HS-5 (cell line): Measurements from ENCODE around the gene LTB4R2.
A peak's percentile ranks its signal among the peaks of the same experiment; 100 is the strongest.

ENCODE experiments used
- DNase-seq: peaks from one replicate; pipeline ENCODE4 v3.0.0-alpha.2; 2012; ENCODE audit warnings: low read depth

LTB4R2 gene, protein sequence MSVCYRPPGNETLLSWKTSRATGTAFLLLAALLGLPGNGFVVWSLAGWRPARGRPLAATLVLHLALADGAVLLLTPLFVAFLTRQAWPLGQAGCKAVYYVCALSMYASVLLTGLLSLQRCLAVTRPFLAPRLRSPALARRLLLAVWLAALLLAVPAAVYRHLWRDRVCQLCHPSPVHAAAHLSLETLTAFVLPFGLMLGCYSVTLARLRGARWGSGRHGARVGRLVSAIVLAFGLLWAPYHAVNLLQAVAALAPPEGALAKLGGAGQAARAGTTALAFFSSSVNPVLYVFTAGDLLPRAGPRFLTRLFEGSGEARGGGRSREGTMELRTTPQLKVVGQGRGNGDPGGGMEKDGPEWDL

DNA sequence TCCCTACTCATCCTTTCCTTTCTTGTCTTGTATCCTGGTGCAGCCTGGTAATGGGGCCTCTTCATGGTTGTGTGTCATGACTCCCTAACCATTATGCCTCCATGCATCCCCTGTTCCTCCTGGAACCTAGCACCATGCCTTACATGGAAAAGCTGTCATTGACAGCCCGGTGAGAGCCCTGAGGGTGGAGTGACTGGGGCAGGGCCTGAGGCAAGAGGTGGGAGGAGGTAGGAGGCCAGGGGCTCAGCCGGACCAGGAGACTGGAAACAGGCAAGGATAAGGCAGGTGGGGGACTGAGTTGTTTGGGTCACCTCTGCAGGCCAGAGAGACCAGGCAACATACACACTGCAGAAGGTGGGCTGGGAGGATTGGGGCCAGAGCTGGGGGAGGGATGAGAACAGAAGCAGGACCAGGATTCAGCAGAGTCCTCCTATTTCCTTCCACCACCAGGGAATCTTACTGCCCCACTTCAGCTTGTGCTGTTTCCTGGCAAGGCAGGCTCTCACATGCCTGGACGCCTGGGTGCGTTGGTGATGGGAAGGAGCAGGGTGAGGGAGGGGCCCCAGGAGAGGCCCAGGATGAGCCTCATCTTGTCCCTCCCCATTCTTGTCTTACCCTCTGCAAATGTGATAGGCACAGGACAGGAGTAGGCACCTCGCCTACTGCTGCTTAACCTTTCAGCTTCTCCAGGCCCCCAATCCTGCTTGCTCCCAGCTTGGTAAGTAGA is at the start of gene LTB4R2:
TSS of gene LTB4R2 (plus strand) at position 603 of the 727 bp plus-strand sequence. CDS start 525 bp downstream, outside the sequence.
- no peak for DNase-seq

DNA sequence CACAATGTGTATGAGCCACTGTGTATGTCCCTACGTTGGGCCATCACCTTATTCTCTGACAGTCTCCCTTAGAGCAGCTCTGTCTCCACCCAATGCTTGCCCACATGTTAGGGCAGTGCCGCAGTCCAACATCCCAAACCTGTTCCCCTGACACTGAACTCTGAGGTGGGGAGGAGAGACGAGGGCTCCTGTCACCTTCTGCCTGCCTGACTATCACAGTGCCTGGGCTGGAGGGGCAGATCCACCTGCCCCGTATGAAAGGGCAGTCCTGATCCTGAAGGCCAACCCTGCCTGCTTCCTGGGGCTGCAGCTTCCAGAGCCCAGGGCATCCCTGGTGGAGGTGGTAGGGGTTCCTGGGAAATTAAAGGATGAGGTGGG is 49.2 kb upstream of the LTB4R2 start:
- no peak for DNase-seq

DNA sequence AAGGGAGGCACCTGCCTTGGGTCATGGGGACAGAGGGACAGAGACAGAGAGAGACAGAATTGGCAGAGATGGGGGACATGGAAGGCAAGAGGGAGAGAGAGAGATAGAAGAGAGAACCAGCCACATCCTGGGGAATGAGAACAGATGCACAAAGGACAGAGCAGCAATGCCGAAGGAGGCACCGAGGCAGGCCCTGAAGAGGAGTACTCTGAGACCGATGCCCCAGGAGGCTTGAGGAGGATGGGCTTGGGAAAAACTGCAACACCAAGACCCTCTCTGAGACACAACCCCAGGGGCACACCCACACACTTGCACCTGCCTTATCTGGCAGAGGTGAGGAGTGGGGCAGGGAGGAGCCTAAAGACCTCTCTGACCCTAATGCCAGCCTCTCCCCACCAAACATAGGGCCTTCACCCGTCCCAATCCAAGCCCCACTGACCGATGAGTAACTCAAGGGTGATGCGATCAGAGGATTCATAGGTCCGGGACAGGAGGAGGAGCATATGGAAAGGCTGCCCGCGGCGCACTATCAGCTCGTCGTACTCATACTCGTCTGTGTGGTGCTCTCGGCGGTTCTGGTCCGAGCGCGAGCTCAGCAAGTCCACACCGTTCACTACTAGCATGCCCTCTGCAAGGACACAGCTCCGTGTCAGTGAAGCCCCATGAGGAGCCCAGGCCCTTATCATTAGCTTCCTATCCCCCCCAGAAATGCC is 48.5 kb upstream of the LTB4R2 start:
- DNase-seq: no peak

DNA sequence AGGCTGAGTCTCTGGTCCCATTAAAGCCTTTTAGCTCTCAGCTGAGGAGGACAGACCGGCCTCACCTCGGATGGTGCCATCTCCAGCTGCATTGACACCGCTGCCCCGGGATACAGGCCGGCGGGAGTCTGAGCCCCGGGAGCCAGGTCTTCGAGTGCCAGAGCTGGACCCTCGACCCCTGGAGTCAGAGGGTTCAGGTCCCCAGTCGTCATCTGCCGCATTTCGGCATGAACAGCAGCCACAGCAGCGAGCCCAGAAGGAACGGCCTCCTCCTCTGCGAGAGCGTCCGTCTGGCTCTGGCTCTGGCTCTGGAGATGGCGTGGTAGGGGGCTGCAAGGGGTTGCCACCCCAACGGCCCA is 48.0 kb upstream of the LTB4R2 start:
- no peak for DNase-seq

DNA sequence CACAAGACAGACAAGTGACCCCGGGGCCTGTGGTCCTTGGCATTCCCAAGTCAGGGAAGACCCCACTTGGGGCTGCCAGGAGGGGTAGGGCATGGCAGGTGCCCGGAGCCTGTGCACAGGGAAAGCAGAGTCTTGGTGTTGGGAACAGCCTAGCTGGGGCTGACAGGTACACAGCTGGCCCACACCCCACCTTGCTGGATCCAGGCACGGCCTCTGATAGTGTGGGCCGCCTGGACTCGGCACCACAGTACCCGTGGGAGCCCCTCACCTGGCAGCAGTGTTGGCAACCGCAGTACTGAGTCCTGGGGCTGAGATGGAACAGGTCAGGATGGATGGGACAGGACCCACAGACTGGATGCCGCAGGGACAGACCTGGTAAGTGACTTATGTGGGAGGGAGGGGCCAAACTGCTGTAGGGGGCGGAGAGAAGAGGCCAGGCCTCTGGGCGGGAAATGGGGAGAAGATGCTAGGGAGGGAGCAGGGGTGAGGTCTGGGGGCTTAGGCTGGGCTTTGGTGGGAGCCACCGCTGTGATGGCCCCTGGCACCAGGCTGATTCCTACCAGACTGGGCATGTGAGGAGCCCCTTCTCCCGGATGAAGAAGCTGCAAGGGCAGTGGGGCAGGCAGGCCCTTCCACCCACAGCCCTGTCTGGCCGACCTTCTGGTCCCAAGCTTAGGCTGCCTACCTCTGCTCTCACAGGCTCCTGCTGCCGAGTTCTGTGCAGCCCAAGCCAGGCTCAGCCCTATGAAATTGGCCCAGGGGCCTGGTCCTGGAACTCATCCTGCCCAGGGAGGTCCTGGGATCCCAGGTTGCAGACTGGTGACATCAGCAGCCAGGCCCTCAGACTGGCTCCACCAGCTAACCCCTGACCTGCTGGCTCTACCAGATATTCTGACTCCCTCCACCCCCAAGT is 46.9 kb upstream of the LTB4R2 start, which contains the start of gene TGM1:
TSS of gene TGM1 (minus strand) at position 357 of the 913 bp plus-strand sequence. CDS start 825 bp downstream, outside the sequence.
- DNase-seq: no peak

DNA sequence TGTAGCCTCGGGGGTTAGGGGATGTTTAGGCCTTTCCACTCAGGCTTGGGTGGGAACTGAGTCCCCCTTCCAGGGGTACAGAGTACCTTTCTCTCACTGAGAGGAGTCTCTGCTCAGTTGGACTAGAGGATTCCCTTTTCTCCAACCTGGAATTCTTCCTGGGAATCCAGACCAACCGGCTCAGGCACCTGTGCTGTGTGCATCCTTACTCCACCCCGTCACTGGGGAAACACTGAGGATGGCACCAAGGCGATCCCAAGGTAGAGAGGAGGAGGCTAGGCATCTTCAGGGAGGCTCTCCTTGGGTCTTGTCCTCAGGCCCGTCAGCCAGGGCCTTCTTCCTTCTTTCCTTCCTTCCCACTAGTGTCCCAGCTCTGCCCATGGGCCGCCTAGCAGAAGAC is 46.1 kb upstream of the LTB4R2 start:
- DNase-seq: no peak

DNA sequence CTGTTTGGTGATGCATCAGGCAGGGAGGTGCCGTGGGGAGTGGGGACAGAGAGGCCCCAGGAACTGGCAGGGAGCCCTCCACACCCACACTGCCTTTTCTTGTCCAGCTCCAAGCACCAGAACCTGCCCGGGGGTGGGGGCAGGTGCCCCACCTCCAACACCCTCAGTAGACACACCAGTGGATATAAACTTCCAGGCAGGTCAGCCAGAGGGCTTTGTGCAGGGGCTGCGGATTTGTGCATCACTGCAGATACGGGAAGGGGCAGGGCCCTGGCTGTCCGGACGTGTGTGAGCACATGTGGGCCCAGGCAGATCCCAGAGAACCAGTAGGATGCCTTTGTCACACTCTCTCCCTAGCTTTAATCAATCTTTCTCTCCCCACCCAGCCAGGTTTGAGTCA is 45.6 kb upstream of the LTB4R2 start:
- DNase-seq: no peak

DNA sequence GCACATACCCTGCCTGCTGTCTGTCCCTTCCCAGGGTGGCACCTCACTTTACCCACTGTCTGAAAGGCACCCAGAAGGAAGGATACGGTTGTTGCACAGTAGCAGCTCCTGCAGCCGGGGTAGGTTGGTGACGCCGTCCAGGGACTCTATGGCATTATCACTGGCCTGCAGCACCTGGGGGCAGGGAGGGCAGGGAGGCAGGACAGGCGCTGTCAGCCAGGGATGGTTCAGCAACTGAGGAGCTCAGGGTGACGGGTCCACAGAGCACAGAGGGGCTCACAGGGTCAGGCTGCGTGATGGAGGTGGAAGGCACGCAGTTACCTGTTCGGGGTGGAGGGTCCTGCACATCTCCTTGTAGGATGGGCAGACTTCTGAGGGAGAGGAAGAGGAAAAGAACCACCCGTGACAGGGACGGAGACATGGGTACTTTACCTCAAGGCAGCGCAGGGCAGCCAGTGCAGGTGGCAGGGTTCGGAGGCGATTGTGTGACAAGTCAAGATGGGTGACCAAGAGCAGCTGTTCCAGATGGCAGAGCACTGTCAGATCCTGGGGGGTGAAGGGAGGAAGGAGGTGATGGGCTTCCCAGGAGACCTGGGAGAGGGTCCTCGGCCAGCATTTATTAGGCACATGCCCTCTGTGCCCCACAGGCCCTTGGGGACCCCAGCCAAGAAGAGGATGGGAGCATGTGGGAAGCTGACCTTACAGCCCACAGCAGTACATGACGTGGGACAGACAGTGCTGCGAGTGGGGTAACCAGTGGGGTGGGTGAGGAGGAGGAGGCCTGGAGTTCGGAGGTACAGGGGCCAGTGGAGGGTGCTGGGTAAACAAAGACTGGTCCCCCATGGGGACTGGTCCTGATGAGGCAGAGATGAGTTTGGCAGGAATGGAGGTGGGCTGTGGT is 43.3 kb upstream of the LTB4R2 start:
- DNase-seq: no peak

DNA sequence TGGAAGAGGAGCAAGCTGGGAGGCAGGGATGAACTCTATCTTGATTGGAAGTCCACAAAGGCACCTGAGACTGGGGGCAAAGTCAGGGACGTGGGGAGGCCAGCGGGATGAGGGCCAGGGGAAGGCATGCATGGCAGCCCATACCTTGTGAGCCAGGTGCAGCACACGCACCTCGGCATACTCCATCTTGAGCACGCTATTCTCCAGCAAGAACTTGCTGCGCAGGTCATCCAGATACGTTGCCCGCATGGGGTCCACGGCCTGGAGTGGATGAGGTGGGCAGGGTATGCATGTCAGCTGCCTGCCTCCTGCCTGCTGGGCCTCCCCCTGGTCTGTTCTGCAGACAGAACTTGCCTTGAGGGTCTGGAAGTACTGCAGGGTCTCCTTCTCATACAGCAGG is 42.4 kb upstream of the LTB4R2 start:
- DNase-seq: no peak

DNA sequence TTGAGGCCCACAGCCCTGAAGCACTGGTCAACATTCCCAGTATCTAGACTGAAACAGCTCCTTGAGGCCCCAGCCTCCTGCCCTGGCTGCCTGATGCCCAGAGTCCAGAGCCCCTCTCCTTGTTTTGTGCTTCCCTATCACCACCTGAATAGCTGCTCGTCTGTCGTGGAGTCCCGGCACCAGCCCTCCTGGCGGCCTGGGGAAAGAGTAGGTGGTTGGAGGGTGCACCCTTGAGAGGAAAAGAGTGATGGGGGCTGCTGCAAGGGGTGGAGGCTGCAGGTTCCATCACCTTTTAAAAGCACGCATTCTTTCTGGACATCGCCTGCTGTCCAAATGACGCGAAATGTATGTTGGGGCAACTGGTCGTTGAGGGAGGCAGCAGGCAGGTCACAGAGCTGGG is 41.7 kb upstream of the LTB4R2 start:
- no peak for DNase-seq

DNA sequence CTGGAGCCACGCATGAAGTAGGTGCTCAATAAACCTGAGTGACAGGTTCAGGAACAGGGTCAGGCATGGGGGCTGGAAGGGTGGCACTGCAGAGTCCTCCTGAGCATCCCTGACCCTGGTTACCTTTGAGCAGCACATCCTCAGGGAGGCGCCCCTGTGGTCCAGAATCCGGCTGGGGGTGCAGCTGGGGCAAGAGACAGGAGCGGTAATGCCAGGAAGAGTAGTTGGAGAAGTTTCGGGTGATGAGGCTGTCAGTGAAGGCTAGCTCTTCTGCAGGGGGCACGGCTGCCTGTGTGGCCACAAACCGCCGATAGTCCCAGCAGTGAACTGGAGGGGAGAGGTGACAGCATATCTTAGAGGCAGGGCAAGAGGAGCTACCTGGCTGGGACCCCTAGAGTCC is 40.6 kb upstream of the LTB4R2 start:
- DNase-seq: no peak

DNA sequence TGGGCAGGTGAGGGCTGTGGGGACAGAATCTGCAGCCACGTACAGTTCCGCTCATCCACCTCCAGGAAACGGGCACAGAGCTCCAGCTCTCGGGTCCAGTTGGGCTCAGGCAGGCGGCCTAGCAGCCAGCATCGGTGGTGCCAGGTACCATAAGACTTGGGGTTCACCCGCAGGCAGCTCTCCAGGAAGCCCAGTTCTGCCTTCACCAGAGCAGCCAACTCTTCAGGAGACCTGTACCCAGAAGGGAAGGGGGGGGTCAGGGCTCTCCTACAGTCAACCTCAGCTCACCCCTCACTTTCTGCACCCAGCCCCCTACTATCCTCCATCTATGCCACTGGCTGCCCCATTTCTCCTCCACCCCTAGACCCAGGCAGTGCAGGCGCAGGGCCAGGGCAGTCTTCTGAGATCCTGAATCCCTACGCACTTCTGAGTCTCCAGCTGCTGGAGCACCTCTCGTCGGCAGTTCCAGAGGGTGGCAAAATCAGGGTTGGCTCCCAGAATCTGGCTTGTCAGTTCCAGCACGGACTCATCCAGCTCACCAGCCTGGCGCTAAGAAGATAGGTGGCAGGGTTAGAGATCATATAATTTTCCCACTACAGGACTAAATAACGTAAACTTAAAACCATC is 39.9 kb upstream of the LTB4R2 start:
- DNase-seq: no peak

DNA sequence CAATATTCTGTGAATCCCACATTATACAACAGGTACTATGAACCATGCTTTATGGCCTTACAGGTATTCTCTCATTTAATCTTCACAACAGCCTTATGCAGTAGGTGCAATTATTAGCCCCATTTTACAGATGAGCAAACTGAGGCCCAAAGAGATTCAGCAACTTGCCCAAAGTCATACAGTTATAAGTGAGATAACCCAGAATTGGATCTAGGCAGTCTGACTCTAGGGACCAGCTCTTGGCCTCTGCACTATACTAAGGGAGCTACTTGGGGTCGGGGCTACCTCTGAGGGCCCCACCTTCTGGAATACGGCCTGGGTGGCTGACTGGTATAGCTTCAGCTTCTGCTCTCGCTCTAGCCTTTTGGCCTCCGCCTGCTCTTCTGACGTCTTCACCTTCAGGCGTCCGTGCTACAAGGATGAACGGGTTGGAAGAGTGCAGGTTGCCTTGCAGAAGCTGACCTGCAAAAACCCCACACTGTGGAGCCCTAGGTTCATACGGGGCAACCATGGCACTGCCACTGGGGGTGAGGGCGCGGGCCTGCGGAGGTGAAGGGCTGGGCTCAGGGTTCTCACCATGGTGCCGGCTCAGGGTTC is 39.3 kb upstream of the LTB4R2 start:
- peak; percentile 3 for DNase-seq

DNA sequence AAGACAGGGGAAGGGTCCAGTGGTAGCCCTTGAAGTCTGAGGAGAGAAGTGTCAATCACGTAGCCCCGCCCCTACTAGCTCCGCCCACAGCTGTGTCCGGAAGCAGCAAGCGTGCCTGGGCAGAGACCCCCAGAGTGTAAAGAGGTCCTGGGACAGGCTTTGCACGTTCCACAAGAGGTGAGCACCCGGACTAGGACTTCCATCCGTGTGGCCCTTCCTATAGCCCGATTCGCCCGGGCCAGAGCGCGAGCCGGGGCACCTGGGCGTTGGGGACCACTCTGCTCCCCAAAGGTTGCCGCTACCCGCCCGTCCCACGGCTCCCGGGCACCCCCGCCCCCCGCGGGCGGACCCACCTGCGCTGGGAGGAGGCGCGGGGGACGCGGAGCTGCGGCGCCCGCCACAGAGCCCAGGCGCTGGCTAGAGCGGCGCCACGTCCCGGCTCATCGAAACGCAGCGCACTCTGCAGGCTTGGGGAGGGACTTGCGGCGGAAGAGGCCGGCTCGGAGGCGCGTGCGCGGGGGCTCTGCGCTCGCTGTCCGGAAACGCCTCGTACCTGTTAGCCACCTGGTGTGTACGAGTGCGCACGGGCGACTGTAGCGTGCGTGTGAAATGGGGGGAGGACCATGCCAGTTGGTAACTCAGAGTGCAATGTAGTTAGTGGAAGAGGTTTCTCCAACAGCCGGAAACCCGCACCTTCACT is 38.7 kb upstream of the LTB4R2 start, which contains the start of gene RABGGTA:
TSS of gene RABGGTA (minus strand) at position 464 of the 700 bp plus-strand sequence. CDS start 482 bp downstream, outside the sequence.
- peak; percentile 19 for DNase-seq

DNA sequence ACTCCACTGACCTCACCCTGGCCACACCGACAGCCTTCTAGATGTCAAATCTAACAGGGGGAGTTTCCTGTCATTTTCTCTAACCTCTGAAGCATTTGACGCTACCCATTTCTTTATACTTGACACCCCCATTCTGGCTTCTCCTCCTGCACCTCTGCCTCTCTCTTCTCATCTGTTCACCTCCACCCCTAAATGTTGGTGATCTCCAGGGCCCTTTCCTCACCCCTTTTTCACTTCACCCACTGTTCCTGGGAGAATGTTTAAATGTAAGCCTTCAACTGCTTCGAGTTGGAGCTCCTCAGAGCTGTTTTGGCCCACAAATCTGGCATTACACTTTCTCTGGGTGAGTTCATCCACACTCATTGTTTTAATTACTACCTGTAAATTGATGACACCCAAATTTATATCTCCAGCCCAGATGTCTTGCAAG is 38.1 kb upstream of the LTB4R2 start:
- peak; percentile 3 for DNase-seq

DNA sequence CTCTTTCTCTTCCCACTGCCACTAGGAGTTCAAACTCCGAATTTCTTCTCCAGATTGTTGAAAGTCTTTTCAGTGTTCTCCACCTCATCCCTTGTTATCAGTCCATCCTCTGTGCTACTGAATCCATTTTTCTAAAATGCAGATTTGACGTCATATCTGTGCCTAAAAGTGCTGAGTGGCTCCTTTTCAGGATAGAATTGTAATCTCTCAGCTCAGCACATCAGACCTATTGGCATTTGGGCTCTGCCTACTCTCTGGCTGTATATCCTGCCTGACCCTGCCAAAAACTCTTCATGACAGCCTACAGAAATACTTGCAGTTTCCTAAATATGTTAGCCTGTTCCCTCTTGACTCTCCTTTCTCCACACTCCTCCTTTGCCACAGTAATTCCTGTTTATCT is 37.5 kb upstream of the LTB4R2 start:
- no peak for DNase-seq

DNA sequence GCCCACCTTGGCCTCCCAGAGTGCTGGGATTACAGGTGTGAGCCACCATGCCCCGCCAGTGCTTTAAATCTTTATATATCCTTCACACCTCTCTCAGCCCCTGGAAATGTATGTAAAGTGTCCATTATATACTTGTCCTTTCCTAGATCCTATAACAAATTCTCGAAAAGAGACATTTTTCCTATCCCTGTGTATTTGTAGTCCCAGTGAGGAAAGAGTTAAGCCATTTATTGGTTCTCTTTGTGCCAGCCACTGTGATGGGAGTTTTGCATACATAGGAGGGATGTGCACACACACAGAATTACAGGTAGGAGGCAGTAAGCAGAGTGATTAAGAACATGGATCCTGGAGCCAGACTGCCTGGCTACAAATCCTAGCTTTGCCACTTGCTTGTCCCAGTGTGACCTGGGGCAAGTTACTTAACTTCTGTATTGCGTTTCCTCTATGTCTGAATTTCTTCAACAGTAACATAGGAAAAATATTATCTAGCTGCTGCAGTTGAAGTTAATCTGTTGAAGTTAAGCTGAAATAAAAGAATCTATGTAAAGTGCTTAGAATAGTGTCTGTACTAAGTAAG is 36.4 kb upstream of the LTB4R2 start:
- DNase-seq: no peak

DNA sequence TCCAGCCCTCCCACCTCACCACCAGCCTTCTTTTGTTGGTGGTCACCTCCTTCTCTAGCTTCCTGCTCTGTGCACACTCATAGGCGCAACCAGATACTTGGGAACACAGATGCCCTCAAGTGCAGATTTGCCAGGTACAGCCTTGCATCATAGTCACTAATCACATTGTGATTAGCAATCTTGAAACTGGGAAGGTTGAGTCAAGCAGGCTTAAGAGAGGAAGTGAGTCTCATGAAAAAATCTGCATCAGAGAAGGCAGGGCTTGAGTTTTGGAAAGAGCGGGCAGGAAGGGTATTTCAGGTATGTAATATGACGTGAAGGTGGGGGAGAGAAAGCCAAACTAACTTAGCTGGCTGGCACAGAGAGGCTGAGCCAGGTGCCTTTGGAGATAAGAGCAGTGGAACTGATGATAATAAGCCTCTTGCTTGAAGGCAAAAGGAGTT is 35.8 kb upstream of the LTB4R2 start:
- DNase-seq: peak; percentile 4

DNA sequence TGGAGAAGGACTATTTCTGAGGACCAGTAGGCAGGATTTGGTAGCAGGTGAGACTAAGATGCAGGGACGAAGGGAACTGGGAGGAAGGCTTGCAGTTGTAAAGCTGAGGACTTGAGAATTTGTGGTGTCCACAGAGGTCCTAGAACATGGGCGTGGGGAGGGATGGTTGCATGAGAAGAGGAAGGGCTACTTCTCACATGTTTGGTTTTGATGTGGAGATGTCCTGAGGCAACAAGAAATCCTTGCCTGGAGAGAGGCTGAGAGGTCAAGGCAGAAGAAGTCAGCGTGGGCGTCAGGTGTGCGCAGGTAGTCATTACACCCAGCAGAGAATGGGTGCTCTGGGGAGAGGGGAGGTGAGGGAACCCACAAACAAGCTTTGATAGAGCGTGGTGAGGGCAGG is 32.9 kb upstream of the LTB4R2 start:
- no peak for DNase-seq
